Hematopoietic multipotent progenitor cell treated with erythropoietin and hydrocortisone succinate and interleukin-3 and kit ligand, for 17 days (in vitro differentiated cells): ENCODE data around the gene ZNF521.
"Not testable (repeated sequence)": the region's sequence is repeated elsewhere in the genome, so short reads cannot be mapped to it uniquely, and the experiment has no call there.

Source experiments
- DNase-seq: peaks from one replicate; pipeline ENCODE4 v3.0.0-alpha.2; 2015; ENCODE audit warnings: low spot score

The ZNF521 gene

GRCh38 chr18:25289001-25289631 lies 62.9 kb downstream of the ZNF521 start:
- no peak for DNase-seq

- no peak for DNase-seq
These were observed 63.5 kb downstream of the ZNF521 start for GRCh38 chr18:25288340-25288938.

- no peak for DNase-seq
These were observed 64.9 kb downstream of the ZNF521 start for GRCh38 chr18:25287106-25287505.

- no peak for DNase-seq
These were observed 67.0 kb downstream of the ZNF521 start for GRCh38 chr18:25284861-25285550.

- DNase-seq: no peak
These were observed 67.7 kb downstream of the ZNF521 start for GRCh38 chr18:25284281-25284680.

- DNase-seq: no peak
These were observed 68.2 kb downstream of the ZNF521 start for GRCh38 chr18:25283781-25284180.

- no peak for DNase-seq
These were observed 68.9 kb downstream of the ZNF521 start for GRCh38 chr18:25282896-25283703.

GRCh38 chr18:25282282-25282681 lies 69.7 kb downstream of the ZNF521 start:
- no peak for DNase-seq

GRCh38 chr18:25281556-25281955 lies 70.4 kb downstream of the ZNF521 start:
- no peak for DNase-seq

GRCh38 chr18:25279961-25280360 lies 72.0 kb downstream of the ZNF521 start:
- no peak for DNase-seq

GRCh38 chr18:25279556-25279955 lies 72.4 kb downstream of the ZNF521 start:
- no peak for DNase-seq

- DNase-seq: no peak
These were observed 72.8 kb downstream of the ZNF521 start for GRCh38 chr18:25279133-25279532.

- DNase-seq: peak; percentile 62
These were observed 73.6 kb downstream of the ZNF521 start for GRCh38 chr18:25278394-25278793.

- no peak for DNase-seq
These were observed 76.5 kb downstream of the ZNF521 start for GRCh38 chr18:25275412-25276001.

- DNase-seq: no peak
These were observed 77.0 kb downstream of the ZNF521 start for GRCh38 chr18:25274926-25275325.

- not testable (repeated sequence) for DNase-seq
These were observed 84.9 kb downstream of the ZNF521 start for GRCh38 chr18:25266931-25267527.

- no peak for DNase-seq
These were observed 89.0 kb downstream of the ZNF521 start for GRCh38 chr18:25262920-25263319.

- no peak for DNase-seq
These were observed 90.2 kb downstream of the ZNF521 start for GRCh38 chr18:25261768-25262167.

GRCh38 chr18:25256439-25256838 lies 95.5 kb downstream of the ZNF521 start:
- no peak for DNase-seq

- DNase-seq: no peak
These were observed 98.2 kb downstream of the ZNF521 start for GRCh38 chr18:25253779-25254178.

GRCh38 chr18:25253136-25253535 lies 98.8 kb downstream of the ZNF521 start:
- no peak for DNase-seq

GRCh38 chr18:25251068-25251467 lies 100.9 kb downstream of the ZNF521 start:
- no peak for DNase-seq
